ENCODE measurements around the gene GPRC5A.

DNA sequence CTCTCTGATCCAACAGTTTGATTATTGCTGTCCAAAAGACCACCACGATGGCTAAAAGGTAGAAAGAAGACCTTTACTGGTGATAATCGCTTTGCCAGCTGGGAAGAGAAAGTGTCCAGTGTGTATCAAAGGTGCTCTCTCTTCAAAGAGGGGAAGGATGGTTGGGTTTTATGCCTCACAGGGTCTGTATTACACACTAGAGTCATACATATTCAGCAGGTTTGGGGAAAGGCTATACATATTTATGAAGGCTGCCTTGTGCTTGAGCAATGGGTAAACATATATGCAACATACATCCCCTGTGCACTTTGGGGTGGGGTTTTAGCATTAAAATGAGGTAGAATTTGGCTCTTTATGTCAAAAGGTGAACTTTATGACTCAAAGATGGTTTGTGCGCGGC, 42.4 kb downstream of the GPRC5A start:
- TF ChIP-seq CTCF (conservative IDR thresholded peaks at IDR 0.05; ENCODE audit: low read depth, low read length), result no peak
- no peak for TF ChIP-seq RCOR1 (IDR thresholded peaks at IDR 0.05; ENCODE audit: insufficient replicate concordance, low read length)
- no peak for TF ChIP-seq POLR2A (IDR thresholded peaks at IDR 0.05; ENCODE audit: low read depth, low read length)
- no peak for TF ChIP-seq CEBPB (IDR thresholded peaks at IDR 0.05; ENCODE audit: low read depth, low read length)
- no peak for TF ChIP-seq MAZ (IDR thresholded peaks at IDR 0.05; ENCODE audit: borderline replicate concordance, low read depth, low read length)
- no peak for TF ChIP-seq MAFK (IDR thresholded peaks at IDR 0.05; ENCODE audit: low read depth, low read length)
- no peak for TF ChIP-seq SMC3 (IDR thresholded peaks at IDR 0.05; ENCODE audit: low read depth, low read length)
- TF ChIP-seq RAD21 (IDR thresholded peaks at IDR 0.05; ENCODE audit: low read length), result no peak
- no peak for TF ChIP-seq RFX5 (IDR thresholded peaks at IDR 0.05; ENCODE audit: low read depth, low read length)
- no peak for TF ChIP-seq NFE2L2 (IDR thresholded peaks at IDR 0.05; ENCODE audit: low read depth, low read length)
- no peak for TF ChIP-seq MXI1 (IDR thresholded peaks at IDR 0.05; ENCODE audit: borderline replicate concordance, low read depth, low read length)
- no peak for TF ChIP-seq CHD1 (IDR thresholded peaks at IDR 0.05; ENCODE audit: low read depth, low read length)
